ENCODE results near the gene FLT3.

- TF ChIP-seq POLR2A (IDR thresholded peaks at IDR 0.05) (no peak), CTCF (IDR thresholded peaks at IDR 0.05) (no peak)
Measured at GRCh38 chr13:28047757-28048388, 52.5 kb downstream of the FLT3 start.

All from testis (tissue), 2 donors.